Neural cell (in vitro differentiated cells): Measurements from ENCODE around the gene CPEB3.

Experiments
- CTCF ChIP-seq: fragments of 450-650 bp; IDR thresholded peaks from 2 replicates; pipeline ENCODE4 v1.5.1; 2014; ENCODE audit warnings: antibody characterized with exemption, mild to moderate bottlenecking, moderate library complexity; ENCODE audit not compliant: poor library complexity, severe bottlenecking
- EP300 ChIP-seq: fragments of 450-650 bp; conservative IDR thresholded peaks from 2 replicates; pipeline ENCODE4 v1.6.1; 2014; ENCODE audit warnings: antibody characterized with exemption, mild to moderate bottlenecking, moderate library complexity; ENCODE audit not compliant: poor library complexity, severe bottlenecking
- EZH2 ChIP-seq: fragments of 200-600, 300-800 bp; shearing (Covaris generic), sonication (generic); IDR thresholded peaks from 2 replicates; pipeline ENCODE4 v1.6.1; 2014; ENCODE audit warnings: antibody characterized with exemption, low read length, borderline replicate concordance, mild to moderate bottlenecking; ENCODE audit not compliant: insufficient read depth, poor library complexity, severe bottlenecking
- POLR2AphosphoS5 ChIP-seq: IDR thresholded peaks from 2 replicates; pipeline ENCODE4 v1.6.1; 2012
- RAD21 ChIP-seq: fragments of 450-650 bp; conservative IDR thresholded peaks from 2 replicates; pipeline ENCODE4 v1.6.1; 2014; ENCODE audit warnings: antibody characterized with exemption, mild to moderate bottlenecking, moderate library complexity
- TAF1 ChIP-seq: IDR thresholded peaks from 2 replicates; pipeline ENCODE4 v1.6.1; 2012; ENCODE audit warnings: low read depth

GRCh38 chr10:92068900-92069299 is 222.0 kb downstream of the CPEB3 start:
- TF ChIP-seq POLR2AphosphoS5, result no peak
- no peak for TF ChIP-seq EZH2
- TF ChIP-seq CTCF, result no peak
- TF ChIP-seq RAD21, result no peak
- no peak for TF ChIP-seq TAF1
- no peak for TF ChIP-seq EP300
